Measurements from ENCODE around the gene TP63.

DNA sequence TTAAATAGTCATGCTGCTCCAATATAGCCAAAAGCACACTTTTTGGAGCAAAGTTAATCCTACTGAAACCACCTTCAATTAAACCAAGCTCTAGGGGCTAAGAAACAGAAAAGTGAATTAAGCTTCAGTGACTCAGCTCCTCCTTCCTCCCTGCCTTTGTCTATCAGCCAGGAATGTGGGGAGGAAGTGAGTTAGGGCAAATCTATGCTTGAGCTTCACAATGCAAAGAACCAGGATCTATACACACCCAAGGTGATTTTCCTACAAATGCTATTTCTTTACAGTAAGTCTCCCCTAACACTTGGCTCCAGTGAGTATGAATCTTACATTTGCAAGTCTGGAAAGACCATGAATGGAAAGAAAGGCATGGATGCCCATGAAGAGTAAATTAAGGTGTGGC, 277.5 kb downstream of the TP63 start:
- TF ChIP-seq POLR2A (IDR thresholded peaks at IDR 0.05) (no peak), CTCF (IDR thresholded peaks at IDR 0.05) (no peak)
